ENCODE measurements around the gene HABP2.

The HABP2 gene

GRCh38 chr10:113525713-113526112 lies 27.1 kb upstream of the HABP2 start:
- in situ Hi-C loops (cut with HindIII; ENCODE audit: low pct_ligation_motif_present, low sequenced_read_pairs): no loop called here

GRCh38 chr10:113527211-113527906 lies 25.5 kb upstream of the HABP2 start:
- Histone ChIP-seq H3K4me3 (ENCODE audit: low read depth, low read length) (no peak overlapping the region), H3K36me3 (replicated peaks) (no peaks in the 10 kb centered on the region), H3K27ac (no peak overlapping the region), H3K27me3 (replicated peaks) (no peaks in the 10 kb centered on the region)
- in situ Hi-C loops (cut with HindIII; ENCODE audit: low pct_ligation_motif_present, low sequenced_read_pairs): no loop called here
- TF ChIP-seq CTCF (IDR thresholded peaks at IDR 0.05; ENCODE audit: low read depth, low read length, missing control alignments): no peak
- no peak for DNase-seq

More at GRCh38 chr10:113525713-113526112, 27.1 kb upstream of the HABP2 start:
- no peak for TF ChIP-seq CTCF (IDR thresholded peaks at IDR 0.05; ENCODE audit: low read depth, low read length, missing control alignments)
- Histone ChIP-seq H3K36me3 (replicated peaks) (no peaks in the 10 kb centered on the region), H3K27ac (no peak overlapping the region), H3K27me3 (replicated peaks) (no peaks in the 10 kb centered on the region), H3K4me3 (ENCODE audit: low read depth, low read length) (no peak overlapping the region)
- DNase-seq: no peak

- Histone ChIP-seq H3K36me3 (replicated peaks) (no peaks in the 10 kb centered on the region), H3K4me3 (ENCODE audit: low read depth, low read length) (no peak overlapping the region), H3K27me3 (replicated peaks) (no peaks in the 10 kb centered on the region), H3K27ac (no peak overlapping the region)
- DNase-seq: no peak
- no peak for TF ChIP-seq CTCF (IDR thresholded peaks at IDR 0.05; ENCODE audit: low read depth, low read length, missing control alignments)
- in situ Hi-C loops (cut with HindIII; ENCODE audit: low pct_ligation_motif_present, low sequenced_read_pairs): no loop called here
Observed at GRCh38 chr10:113528876-113529275, 24.0 kb upstream of the HABP2 start.

GRCh38 chr10:113529575-113529974 lies 23.3 kb upstream of the HABP2 start:
- in situ Hi-C loops (cut with HindIII; ENCODE audit: low pct_ligation_motif_present, low sequenced_read_pairs): no loop called here
- Histone ChIP-seq H3K27me3 (replicated peaks) (no peaks in the 10 kb centered on the region), H3K27ac (no peak overlapping the region), H3K4me3 (ENCODE audit: low read depth, low read length) (no peak overlapping the region), H3K36me3 (replicated peaks) (no peaks in the 10 kb centered on the region)
- no peak for TF ChIP-seq CTCF (IDR thresholded peaks at IDR 0.05; ENCODE audit: low read depth, low read length, missing control alignments)
- no peak for DNase-seq

- TF ChIP-seq CTCF (IDR thresholded peaks at IDR 0.05; ENCODE audit: low read depth, low read length, missing control alignments): no peak
- Histone ChIP-seq H3K27ac (no peak overlapping the region), H3K4me3 (ENCODE audit: low read depth, low read length) (no peak overlapping the region), H3K36me3 (replicated peaks) (no peaks in the 10 kb centered on the region), H3K27me3 (replicated peaks) (no peaks in the 10 kb centered on the region)
- in situ Hi-C loops (cut with HindIII; ENCODE audit: low pct_ligation_motif_present, low sequenced_read_pairs): no loop called here
- no peak for DNase-seq
Observed at GRCh38 chr10:113530476-113530875, 22.4 kb upstream of the HABP2 start.

GRCh38 chr10:113532724-113533123 lies 20.1 kb upstream of the HABP2 start:
- DNase-seq: no peak
- Histone ChIP-seq H3K4me3 (ENCODE audit: low read depth, low read length) (no peak overlapping the region), H3K27ac (no peak overlapping the region), H3K27me3 (replicated peaks) (no peaks in the 10 kb centered on the region), H3K36me3 (replicated peaks) (no peaks in the 10 kb centered on the region)
- TF ChIP-seq CTCF (IDR thresholded peaks at IDR 0.05; ENCODE audit: low read depth, low read length, missing control alignments): no peak
- in situ Hi-C loops (cut with HindIII; ENCODE audit: low pct_ligation_motif_present, low sequenced_read_pairs): no loop called here

All from brain microvascular endothelial cell (primary cell).